H1 (cell line): ENCODE data around the gene LRP8. TPM values are rescaled to one million over a fixed set of nuclear protein-coding genes. Genes with fewer than 3 reads are reported as not detected.

Source experiments
- TAF7 ChIP-seq: optimal IDR thresholded peaks from 2 replicates; pipeline ENCODE3; 2011; ENCODE audit warnings: low read depth, mild to moderate bottlenecking, inconsistent platforms, low read length, moderate library complexity, borderline replicate concordance
- polyA plus RNA-seq, 7 experiments: library from polyadenylated mRNA; depleted of rRNA in 3 of 7; stranded (reverse) in 5 of 7; unstranded in 2 of 7; fragments of >200 nt in 5 of 7; fragments of 200-250 nt in 2 of 7; gene quantifications; 1 replicate in 5 of 7; 2 replicates in 1 of 7; 4 replicates in 1 of 7; pipeline versions ENCODE4 v1.2.1 to v1.2.3, GENCODE V29; 2011 to 2013; ENCODE audit warnings: missing spikeins in 2 of 7, mixed read lengths in 2 of 7
- total RNA-seq: library from RNA; stranded (reverse); fragmentation: NEBNext Ultra II Directional; extraction: Animal tissue kit (Norgen Biotek cat#: 25700); gene quantifications from 2 replicates; pipeline ENCODE4 v1.2.1, GENCODE V29; 2021

The LRP8 gene
- total and polyA plus RNA-seq, 2 of the 8 experiments (the other 6 are each of a cell fraction or from before 2014, with no cell fraction given): 63.2 to 66.4 TPM

GRCh38 chr1:53284224-53285020 is 43.4 kb downstream of the LRP8 start (continued):
- TF ChIP-seq TAF7: no peak
